Left ventricle myocardium inferior (tissue), 1 donor: Measurements from ENCODE around the gene MAGI2. TPM values are rescaled to one million over a fixed set of nuclear protein-coding genes. Genes with fewer than 3 reads are reported as not detected.

Experiments used
- DNase-seq: peaks from one replicate; pipeline ENCODE4 v3.0.0-alpha.2; 2020
- H3K27ac ChIP-seq: fragments of 200-600 bp; replicated peaks from 2 replicates; pipeline ENCODE4 v1.8.0; 2021
- H3K27me3 ChIP-seq: fragments of 200-600 bp; 2 replicates; pipeline ENCODE4 v1.8.0; 2021; ENCODE audit warnings: low read depth
- H3K36me3 ChIP-seq: fragments of 200-600 bp; 2 replicates; pipeline ENCODE4 v1.8.0; 2021
- H3K4me1 ChIP-seq: fragments of 200-600 bp; 2 replicates; pipeline ENCODE4 v1.8.0; 2021
- H3K4me3 ChIP-seq: fragments of 200-600 bp; 2 replicates; pipeline ENCODE4 v1.8.0; 2021; ENCODE audit warnings: mild to moderate bottlenecking, moderate library complexity
- H3K9me3 ChIP-seq: fragments of 200-600 bp; replicated peaks from 2 replicates; pipeline ENCODE4 v1.8.0; 2021
- intact Hi-C: fragments of 100-400 bp; cut with micrococcal nuclease; formaldehyde crosslinking; loops from one replicate; pipeline ENCODE4 v1.11.0; 2022
- total RNA-seq: library from RNA; stranded (reverse); fragmentation: NEBNext Ultra II Directional; extraction: Animal tissue kit (Norgen Biotek cat#: 25700); gene quantifications from one replicate; pipeline ENCODE4 v1.2.1, GENCODE V29; 2021
- TF ChIP-seq, protein P1 (sequence below): fragments of 200-600 bp; IDR thresholded peaks from 2 replicates; pipeline ENCODE4 v1.8.0; 2021; ENCODE audit warnings: antibody characterized with exemption, mild to moderate bottlenecking, borderline replicate concordance
- donor health status: DM: no; HTN: yes; CAD: no; lungs with severe emphysema.

Gene MAGI2
- total RNA-seq, 1 donor from 2014 or later = 4.5 TPM

GRCh38 chr7:78161781-78162180, 1291.7 kb downstream of the MAGI2 start:
- H3K4me1 ChIP-seq = peaks cover 9% of the 10 kb centered on the region
- TF ChIP-seq, protein P1, sequence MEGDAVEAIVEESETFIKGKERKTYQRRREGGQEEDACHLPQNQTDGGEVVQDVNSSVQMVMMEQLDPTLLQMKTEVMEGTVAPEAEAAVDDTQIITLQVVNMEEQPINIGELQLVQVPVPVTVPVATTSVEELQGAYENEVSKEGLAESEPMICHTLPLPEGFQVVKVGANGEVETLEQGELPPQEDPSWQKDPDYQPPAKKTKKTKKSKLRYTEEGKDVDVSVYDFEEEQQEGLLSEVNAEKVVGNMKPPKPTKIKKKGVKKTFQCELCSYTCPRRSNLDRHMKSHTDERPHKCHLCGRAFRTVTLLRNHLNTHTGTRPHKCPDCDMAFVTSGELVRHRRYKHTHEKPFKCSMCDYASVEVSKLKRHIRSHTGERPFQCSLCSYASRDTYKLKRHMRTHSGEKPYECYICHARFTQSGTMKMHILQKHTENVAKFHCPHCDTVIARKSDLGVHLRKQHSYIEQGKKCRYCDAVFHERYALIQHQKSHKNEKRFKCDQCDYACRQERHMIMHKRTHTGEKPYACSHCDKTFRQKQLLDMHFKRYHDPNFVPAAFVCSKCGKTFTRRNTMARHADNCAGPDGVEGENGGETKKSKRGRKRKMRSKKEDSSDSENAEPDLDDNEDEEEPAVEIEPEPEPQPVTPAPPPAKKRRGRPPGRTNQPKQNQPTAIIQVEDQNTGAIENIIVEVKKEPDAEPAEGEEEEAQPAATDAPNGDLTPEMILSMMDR = no peak

DNA sequence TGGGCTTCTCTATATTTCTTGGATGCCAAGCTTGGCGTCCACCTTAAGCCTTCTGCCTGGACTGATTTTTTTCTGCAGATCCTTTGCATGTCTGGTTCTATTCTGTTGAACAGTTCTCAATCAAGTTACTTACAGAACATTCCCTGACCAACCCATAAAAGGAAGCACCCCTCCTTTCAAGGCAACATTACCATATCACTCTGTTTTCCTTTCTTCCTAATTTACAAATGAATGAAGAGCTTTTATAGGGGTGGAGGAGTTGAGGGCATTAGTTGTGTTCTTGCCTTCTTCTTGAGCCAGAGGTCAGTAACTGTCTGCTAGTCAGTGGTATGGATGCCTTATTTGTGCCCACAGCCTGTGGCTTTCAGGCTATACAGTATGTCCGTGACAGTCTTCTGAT, 1293.9 kb downstream of the MAGI2 start:
- H3K27me3 ChIP-seq = no peaks in the 10 kb centered on the region
- no peak overlapping the region for H3K4me3 ChIP-seq
- H3K27ac ChIP-seq = no peak overlapping the region
- peaks cover 6% of the 10 kb centered on the region for H3K4me1 ChIP-seq
- intact Hi-C loops = no loop called here
- TF ChIP-seq, protein P1 = no peak
- H3K36me3 ChIP-seq = no peaks in the 10 kb centered on the region
- no peaks in the 10 kb centered on the region for H3K9me3 ChIP-seq
- DNase-seq = no peak

More at GRCh38 chr7:78161781-78162180, 1291.7 kb downstream of the MAGI2 start:
- no peak for DNase-seq
- no peaks in the 10 kb centered on the region for H3K27me3 ChIP-seq
- no peaks in the 10 kb centered on the region for H3K36me3 ChIP-seq
- intact Hi-C loops = no loop called here
- no peak overlapping the region for H3K4me3 ChIP-seq
- no peaks in the 10 kb centered on the region for H3K9me3 ChIP-seq
- H3K27ac ChIP-seq = no peak overlapping the region

GRCh38 chr7:78153285-78153684, 1300.2 kb downstream of the MAGI2 start:
- H3K4me3 ChIP-seq = no peak overlapping the region
- H3K9me3 ChIP-seq = no peaks in the 10 kb centered on the region
- intact Hi-C loops = no loop called here
- no peaks in the 10 kb centered on the region for H3K27me3 ChIP-seq
- no peak overlapping the region for H3K27ac ChIP-seq
- TF ChIP-seq, protein P1 = no peak
- peaks cover 5% of the 10 kb centered on the region for H3K4me1 ChIP-seq
- H3K36me3 ChIP-seq = no peaks in the 10 kb centered on the region
- no peak for DNase-seq

- intact Hi-C loops = no loop called here
- Histone ChIP-seq H3K27ac (no peak overlapping the region), H3K9me3 (no peaks in the 10 kb centered on the region), H3K27me3 (no peaks in the 10 kb centered on the region), H3K4me3 (no peak overlapping the region), H3K4me1 (peaks cover 5% of the 10 kb centered on the region), H3K36me3 (no peaks in the 10 kb centered on the region)
- DNase-seq = no peak
- TF ChIP-seq, protein P1 = no peak
Measured at GRCh38 chr7:78151229-78151628, 1302.2 kb downstream of the MAGI2 start.

GRCh38 chr7:78149787-78150186, 1303.7 kb downstream of the MAGI2 start:
- Histone ChIP-seq H3K4me1 (peaks cover 5% of the 10 kb centered on the region), H3K36me3 (no peaks in the 10 kb centered on the region), H3K27me3 (no peaks in the 10 kb centered on the region), H3K9me3 (no peaks in the 10 kb centered on the region), H3K4me3 (no peak overlapping the region), H3K27ac (no peak overlapping the region)
- intact Hi-C loops = no loop called here
- no peak for DNase-seq
- TF ChIP-seq, protein P1 = no peak
